HG03469 (cell line): ENCODE data around the gene RAB3D.
"Not testable (repeated sequence)": the region's sequence is repeated elsewhere in the genome, so short reads cannot be mapped to it uniquely, and the experiment has no call there.

Experiments
- ATAC-seq: cut with Tn5 transposase; IDR thresholded peaks from one replicate; pipeline ENCODE4 v1.9.1; 2021; ENCODE audit warnings: mild to moderate bottlenecking, moderate library complexity, moderate number of reproducible peaks; ENCODE audit not compliant: unreplicated experiment

RAB3D gene

DNA sequence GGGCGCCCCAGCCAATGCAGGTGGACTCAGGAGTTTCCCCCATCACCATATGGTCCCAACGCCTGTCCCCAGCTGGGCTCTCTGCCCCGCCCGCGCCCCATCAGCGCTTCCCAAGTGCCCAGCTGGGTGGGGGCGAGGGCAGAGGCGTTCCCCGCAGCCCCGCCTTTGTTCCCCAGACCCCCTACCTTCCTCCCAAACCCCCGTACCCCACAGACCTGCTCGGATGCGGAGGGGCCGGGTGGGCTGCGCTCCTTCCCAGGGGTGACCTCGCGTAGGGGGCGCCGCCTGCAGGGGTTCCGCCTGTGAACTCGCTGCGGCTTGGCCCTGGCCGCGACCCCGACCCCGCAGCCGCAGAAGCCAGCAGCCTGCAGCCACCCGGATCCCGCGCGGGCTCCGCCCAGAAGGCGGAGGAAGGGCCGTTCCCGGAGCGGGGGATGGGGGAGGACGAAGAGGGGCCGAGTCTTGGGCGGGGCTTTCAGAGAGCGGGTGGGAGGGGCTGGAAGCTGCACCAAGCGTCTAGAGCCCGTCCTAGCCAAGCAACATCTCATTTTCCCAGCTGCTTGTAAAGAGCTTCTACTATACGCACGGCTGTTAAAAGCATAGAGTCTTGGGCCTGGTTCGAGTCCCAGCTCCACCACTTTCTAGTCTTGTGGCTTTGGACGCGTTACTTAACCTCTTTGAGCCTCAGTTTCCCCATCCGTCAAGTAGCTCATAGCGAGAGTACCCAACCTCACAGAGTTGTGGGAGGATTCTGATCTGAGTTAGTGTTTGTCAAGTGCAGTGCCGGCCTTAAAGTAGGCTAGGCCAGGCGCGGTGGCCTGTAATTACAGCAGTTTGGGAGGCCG, at the start of gene RAB3D:
RAB3D (minus strand) TSS at position 404 of the 845 bp plus-strand sequence. CDS start 2,258 bp downstream, outside the sequence.
- no peak for ATAC-seq

GRCh38 chr19:11387162-11388034, 47.9 kb upstream of the RAB3D start:
- ATAC-seq: no peak

GRCh38 chr19:11384778-11385129, 45.3 kb upstream of the RAB3D start:
- ATAC-seq: no peak

GRCh38 chr19:11383706-11384048, 44.2 kb upstream of the RAB3D start:
- ATAC-seq: no peak

DNA sequence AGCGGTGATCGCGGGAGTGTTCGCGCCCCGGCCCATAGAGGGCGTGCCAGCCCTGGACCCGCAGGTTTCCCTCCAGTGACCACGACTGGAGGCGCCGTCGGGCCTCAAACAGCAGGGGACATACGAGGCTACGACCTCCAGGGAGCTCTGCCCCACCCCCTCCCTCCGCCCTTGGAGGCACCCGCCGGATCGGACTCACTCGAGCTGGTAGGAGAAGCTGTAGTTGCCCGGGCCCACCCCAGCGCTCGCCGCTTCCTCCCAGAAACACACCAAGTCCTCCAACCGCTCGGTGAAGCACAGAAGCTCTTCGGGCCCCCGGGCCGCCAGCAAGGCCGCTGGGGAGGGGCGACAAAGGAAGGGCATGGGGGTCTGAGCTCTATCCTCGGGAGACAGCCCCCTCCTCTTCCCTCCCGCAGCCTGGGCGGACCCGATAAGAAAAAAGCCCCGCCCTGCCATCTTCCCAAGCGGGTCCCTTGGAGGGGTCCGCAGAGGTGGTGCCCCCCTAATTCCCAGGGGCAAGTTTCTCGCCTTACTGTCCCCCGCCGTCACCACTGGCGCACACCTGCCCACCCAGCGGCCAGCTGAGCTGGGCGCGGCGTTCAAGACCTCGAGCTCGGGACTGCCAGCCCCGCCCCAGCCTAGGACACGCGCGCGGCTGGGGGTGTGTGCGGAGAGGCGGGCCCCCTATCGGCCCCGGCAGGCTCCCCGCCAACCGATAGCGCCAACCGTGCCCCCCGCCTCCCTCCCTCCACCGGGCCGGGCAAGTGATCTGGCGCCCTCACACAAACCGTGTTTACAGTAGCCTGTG, 43.6 kb upstream of the RAB3D start:
- no peak for ATAC-seq

GRCh38 chr19:11380653-11381537, 41.4 kb upstream of the RAB3D start:
- peak; percentile 41 for ATAC-seq

- no peak for ATAC-seq
Observed at GRCh38 chr19:11379857-11380350, 40.4 kb upstream of the RAB3D start.

GRCh38 chr19:11379269-11379845, 39.9 kb upstream of the RAB3D start:
- not testable (repeated sequence) for ATAC-seq

GRCh38 chr19:11378319-11379189, 39.1 kb upstream of the RAB3D start:
- ATAC-seq: no peak

DNA sequence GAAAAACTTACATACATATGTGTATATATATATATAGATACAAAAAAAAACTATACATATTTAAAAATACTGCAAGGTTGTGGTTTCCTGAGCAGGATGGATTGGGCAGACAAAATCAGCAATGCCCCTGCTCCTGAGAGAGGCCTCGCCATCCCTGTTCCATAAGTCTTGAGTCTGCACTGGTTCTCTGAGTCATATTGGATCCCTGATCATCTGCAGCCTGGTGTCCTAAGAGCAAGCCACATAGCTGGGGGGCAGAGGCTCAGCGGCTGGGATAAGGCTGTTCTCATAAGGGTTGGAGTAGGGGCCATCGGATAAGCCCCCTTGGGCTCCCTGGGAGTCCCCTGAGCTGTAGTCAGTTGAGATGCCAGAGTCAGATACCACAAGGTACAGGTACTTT, 38.3 kb upstream of the RAB3D start:
- ATAC-seq: no peak

- no peak for ATAC-seq
Observed at GRCh38 chr19:11377237-11377636, 37.8 kb upstream of the RAB3D start.

GRCh38 chr19:11375143-11375948, 35.9 kb upstream of the RAB3D start:
- ATAC-seq: no peak

DNA sequence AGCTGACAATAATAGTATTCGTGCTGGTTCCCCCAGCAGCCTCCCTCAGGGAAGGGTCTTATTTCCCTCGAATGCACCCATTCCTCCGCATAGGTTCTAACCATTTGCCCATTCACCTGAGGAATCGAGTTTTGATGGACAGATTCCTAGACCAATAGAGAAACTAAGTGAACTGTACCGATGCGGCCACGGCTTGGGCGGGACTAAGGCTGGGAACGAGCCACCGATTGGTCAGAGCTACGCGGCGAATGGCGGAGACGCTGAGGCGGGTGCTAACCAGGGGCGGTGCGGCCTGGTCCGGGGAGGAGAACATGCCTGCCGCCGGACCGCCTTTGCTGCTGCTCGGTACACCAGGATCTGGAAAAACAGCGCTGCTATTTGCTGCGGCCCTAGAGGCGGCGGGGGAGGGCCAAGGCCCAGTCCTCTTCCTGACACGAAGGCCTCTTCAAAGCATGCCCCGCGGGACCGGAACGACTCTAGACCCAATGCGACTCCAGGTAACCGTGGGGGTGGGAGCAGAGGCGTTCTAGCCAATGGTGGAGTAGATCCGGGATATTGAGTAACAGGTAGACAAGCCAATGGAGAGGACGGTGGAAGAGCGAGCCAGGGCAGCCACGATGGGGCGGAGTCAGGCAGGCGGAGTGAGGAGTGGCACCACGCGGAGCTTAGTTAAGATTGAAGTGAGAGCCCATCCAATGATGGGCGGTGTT, 35.1 kb upstream of the RAB3D start, which contains the start of gene SWSAP1:
SWSAP1 (plus strand) TSS at position 234 of the 710 bp plus-strand sequence; CDS start at position 249, 15 bp downstream.
- peak; percentile 84 for ATAC-seq

- no peak for ATAC-seq
Observed at GRCh38 chr19:11373885-11374432, 34.5 kb upstream of the RAB3D start.

DNA sequence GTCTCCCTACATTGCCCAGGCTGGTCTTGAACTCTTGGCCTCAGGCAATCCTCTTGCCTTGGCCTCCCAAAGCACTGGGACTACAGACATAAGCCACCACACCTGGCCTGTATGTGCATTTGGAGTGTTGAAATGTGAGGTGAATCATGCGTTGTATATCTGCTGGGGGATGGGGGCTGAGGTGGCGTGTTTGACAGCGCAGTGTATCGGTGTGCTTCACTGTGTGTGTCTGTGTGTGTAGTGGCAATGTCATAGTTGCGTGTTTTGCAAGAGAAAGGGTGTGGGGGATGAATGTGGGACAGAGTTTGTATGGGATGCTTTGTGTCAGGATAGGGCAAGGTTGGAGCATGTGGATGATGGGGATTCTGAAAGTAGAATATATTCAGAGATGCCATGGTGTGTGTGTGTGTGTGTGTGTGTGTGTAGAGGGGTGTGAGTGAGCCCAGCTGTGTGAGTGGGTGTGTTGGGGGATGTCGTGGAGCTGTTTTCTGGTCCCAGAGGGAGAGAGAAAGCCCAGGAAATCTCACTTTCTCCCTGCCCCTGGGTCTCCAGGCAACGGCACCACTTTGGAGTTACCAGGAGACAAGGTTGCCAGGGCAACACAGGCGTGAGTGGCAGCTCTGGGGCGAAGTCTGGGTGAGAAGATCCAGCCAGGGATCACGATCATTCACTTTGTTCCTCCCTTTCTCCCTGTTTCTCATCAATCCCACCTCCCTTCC, 33.9 kb upstream of the RAB3D start:
- no peak for ATAC-seq

- no peak for ATAC-seq
Observed at GRCh38 chr19:11370744-11371143, 31.3 kb upstream of the RAB3D start.
